ENCODE data around the gene FTO.

FTO gene

DNA sequence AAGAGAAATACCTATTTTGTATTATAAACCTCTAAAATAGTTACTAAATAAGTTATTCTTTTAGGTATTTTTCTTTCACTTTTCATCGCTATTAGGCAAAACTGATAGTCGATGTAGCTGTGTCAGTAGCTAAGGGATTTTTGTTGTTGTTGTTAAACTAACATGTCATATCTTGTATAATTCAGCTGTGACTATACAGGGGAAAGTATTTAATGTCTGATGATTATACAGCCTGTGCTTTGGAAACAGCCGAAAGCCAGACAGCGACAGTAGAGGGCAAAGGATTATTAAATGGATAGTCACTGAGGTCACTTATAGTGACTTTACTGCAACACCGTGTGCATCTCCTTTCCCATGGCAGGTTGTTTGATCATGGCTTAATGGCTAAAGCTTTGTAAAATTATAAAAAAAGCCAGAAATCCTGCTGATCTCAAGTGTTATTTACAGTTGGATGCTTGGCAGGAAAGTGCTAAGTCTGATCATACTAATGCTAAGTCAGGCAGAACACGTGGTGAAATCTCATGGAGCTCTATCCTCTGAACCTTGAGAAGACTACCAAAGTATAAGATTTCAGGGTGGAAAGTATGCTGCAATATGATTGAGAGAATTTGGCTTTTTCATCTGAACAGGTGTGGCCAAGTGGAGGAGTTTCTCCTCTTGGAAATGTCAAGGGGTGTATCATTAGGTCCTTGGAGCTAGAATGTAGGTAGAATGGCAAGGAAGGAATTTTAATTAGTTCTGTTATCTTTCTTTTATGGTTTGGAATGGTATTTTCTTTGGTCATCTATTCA is 88.4 kb downstream of the FTO start:
- TF ChIP-seq CTCF (IDR thresholded peaks at IDR 0.05; ENCODE audit: low read depth, low read length), result no peak
- no peak overlapping the region for H3K4me3 ChIP-seq (replicated peaks in 1 of 2; ENCODE audit: low read depth in 2 of 2, low read length in 2 of 2)
- no peak for DNase-seq (ENCODE audit: low read depth in 2 of 2)

DNA sequence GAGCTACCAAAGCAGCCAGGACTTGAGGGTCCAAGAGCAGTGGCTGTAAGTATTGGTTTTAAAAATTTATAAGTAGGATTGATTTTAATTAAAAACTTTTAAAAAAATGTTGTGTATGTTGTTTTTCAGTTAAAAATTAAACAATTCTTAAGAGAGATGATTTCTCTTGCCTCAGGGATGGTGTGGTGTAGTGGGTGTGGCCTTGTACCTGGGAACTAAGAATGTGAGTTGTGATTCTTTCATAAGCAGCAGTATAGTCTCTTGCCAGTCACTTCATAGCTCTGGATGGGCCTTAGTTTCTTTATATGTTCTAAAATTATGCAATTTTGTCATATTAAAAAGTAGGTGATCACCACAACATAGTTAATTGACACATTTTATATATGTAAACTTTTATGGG is 99.5 kb downstream of the FTO start:
- no peak for DNase-seq (ENCODE audit: low read depth in 2 of 2)
- no peak overlapping the region for H3K4me3 ChIP-seq (replicated peaks in 1 of 2; ENCODE audit: low read depth in 2 of 2, low read length in 2 of 2)
- no peak for TF ChIP-seq CTCF (IDR thresholded peaks at IDR 0.05; ENCODE audit: low read depth, low read length)

- TF ChIP-seq CTCF (IDR thresholded peaks at IDR 0.05; ENCODE audit: low read depth, low read length), result no peak
- DNase-seq (ENCODE audit: low read depth in 2 of 2), result no peak
- no peak overlapping the region for H3K4me3 ChIP-seq (replicated peaks in 1 of 2; ENCODE audit: low read depth in 2 of 2, low read length in 2 of 2)
These were observed 100.0 kb downstream of the FTO start for GRCh38 chr16:53803998-53804397.

DNA sequence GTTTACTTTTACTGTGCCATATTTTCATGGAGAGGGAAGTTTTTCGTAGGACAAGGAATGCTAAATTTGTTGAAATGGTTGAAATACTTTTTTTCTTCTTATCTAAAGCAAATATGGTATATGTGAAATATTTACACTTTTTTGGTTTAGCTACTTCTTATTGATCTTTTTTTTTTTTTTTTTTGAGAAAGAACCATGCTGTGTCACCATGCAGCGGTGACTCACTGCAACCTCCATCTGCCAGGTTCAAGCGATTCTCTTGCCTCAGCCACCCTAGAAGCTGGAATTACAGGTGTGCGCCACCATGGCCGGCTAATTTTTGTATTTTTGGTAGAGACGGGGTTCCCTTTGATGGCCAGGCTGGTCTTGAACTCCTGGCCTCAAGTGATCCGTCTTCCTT is 100.5 kb downstream of the FTO start:
- H3K4me3 ChIP-seq (replicated peaks in 1 of 2; ENCODE audit: low read depth in 2 of 2, low read length in 2 of 2), result no peak overlapping the region
- no peak for DNase-seq (ENCODE audit: low read depth in 2 of 2)
- TF ChIP-seq CTCF (IDR thresholded peaks at IDR 0.05; ENCODE audit: low read depth, low read length), result no peak

- no peak for TF ChIP-seq CTCF (IDR thresholded peaks at IDR 0.05; ENCODE audit: low read depth, low read length)
- H3K4me3 ChIP-seq (replicated peaks in 1 of 2; ENCODE audit: low read depth in 2 of 2, low read length in 2 of 2), result no peak overlapping the region
- no peak for DNase-seq (ENCODE audit: low read depth in 2 of 2)
These were observed 101.2 kb downstream of the FTO start for GRCh38 chr16:53805113-53805512.

DNA sequence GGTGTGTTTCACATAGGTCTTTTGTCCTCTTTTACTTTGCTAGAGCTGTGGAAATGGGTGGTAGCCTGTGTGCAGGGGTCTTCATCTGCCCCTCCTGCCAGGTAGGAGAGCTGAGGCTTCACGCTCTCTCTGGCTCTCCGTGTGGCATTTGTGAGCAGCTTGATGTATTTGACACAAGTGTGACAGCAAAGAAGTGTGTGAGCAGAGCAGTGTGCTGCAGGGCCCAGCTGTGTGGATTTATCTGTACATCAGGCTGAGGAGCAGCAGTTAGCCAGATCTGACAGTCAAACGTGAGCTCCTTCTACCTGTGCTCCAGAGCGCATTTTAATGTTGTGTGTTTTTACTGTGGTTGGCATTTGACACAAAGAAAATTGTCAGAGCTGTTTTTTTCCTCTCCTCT is 101.8 kb downstream of the FTO start:
- no peak for DNase-seq (ENCODE audit: low read depth in 2 of 2)
- no peak for TF ChIP-seq CTCF (IDR thresholded peaks at IDR 0.05; ENCODE audit: low read depth, low read length)
- H3K4me3 ChIP-seq (replicated peaks in 1 of 2; ENCODE audit: low read depth in 2 of 2, low read length in 2 of 2), result no peak overlapping the region
